ENCODE results near the gene WASHC2A.
"Not testable (repeated sequence)": the region's sequence is repeated elsewhere in the genome, so short reads cannot be mapped to it uniquely, and the experiment has no call there.

Gene WASHC2A, protein sequence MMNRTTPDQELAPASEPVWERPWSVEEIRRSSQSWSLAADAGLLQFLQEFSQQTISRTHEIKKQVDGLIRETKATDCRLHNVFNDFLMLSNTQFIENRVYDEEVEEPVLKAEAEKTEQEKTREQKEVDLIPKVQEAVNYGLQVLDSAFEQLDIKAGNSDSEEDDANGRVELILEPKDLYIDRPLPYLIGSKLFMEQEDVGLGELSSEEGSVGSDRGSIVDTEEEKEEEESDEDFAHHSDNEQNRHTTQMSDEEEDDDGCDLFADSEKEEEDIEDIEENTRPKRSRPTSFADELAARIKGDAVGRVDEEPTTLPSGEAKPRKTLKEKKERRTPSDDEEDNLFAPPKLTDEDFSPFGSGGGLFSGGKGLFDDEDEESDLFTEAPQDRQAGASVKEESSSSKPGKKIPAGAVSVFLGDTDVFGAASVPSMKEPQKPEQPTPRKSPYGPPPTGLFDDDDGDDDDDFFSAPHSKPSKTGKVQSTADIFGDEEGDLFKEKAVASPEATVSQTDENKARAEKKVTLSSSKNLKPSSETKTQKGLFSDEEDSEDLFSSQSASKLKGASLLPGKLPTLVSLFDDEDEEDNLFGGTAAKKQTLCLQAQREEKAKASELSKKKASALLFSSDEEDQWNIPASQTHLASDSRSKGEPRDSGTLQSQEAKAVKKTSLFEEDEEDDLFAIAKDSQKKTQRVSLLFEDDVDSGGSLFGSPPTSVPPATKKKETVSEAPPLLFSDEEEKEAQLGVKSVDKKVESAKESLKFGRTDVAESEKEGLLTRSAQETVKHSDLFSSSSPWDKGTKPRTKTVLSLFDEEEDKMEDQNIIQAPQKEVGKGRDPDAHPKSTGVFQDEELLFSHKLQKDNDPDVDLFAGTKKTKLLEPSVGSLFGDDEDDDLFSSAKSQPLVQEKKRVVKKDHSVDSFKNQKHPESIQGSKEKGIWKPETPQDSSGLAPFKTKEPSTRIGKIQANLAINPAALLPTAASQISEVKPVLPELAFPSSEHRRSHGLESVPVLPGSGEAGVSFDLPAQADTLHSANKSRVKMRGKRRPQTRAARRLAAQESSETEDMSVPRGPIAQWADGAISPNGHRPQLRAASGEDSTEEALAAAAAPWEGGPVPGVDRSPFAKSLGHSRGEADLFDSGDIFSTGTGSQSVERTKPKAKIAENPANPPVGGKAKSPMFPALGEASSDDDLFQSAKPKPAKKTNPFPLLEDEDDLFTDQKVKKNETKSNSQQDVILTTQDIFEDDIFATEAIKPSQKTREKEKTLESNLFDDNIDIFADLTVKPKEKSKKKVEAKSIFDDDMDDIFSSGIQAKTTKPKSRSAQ (N-terminal part only)

DNA sequence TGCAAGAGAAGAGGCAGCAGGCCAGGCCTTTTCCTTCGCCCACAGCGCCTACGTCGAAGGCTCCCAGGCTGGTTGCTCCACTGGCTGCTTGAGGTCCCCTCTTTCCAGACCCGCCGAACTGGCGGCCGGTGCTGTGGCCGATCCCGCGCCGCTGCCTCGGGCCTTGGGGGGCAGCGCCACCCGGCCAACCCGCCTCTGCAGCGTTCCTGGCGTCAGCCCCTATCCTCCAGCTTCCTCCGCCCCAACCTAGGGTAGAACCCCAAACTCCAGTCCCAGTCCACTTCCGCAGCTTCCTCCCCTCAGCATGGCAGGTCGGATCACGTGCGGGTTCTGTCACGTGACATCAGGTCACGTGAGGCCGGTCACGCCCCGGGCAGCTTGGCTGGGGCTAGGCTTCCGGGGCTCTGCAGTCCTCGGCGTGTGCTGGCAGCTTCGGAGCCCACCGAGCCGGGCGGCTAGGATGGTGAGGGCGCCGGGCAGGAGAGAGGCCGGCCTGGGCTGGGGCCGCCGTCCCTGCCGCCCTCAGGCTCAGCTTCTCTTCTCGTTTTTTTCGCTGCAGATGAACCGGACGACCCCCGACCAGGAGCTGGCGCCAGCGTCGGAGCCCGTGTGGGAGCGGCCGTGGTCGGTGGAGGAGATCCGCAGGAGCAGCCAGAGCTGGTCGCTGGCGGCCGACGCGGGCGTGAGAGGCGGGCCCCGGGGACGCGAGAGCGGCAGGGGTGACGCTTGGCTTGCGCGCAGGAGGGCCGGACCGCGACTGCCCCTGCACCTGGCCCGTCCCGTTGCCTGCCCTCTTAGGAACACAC is at the start of gene WASHC2A:
WASHC2A (plus strand) TSS at position 409 of the 806 bp plus-strand sequence; CDS start at position 461, 52 bp downstream.
- peak; percentile 92 for DNase-seq

DNA sequence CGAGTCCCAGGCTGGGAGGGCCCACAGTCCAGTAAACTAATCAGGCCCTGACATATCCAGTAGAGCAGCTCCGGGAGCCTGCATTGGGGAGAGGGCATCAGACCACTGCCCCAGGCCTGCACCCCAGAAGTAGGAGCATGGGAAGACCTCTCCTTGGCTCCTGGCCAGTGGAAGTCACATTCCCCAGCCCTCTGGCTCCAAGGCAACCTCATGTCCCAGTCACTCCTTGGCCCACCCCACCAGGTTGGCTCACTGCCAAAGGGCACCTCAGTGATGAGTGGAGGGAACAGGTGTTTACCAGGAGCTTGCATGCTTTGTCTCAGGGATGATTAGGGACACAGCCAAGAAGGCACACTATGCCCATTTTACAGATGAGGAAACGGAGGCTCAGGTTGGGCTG is 48.5 kb upstream of the WASHC2A start:
- DNase-seq = not testable (repeated sequence)

DNA sequence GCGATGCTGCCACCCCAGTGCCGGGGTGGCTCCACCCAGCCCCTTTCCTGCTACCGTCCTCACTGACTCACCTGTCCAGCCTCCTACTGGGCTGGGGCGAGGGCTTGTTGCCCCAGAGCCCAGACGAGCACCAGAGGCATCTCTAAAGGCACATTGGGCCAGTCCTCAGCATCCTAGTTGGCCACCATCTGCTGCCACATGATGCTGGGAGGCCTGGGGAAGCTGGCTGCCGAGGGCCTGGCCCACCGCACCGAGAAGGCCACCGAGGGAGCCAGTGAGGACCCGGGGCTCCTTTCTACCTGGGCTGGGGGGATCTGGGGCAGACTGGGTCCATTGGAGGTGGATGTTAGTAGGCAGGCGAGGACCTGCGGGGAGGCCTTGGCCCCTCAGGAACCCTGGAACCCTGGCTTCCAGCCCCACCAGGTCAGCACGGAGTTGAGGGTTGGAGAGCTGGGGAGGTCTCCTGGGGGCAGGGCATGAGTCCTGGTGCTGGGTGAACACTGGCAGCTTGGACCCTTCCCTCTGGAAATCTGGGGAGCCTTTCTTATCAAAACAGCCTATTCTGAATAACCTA is 47.2 kb upstream of the WASHC2A start:
- not testable (repeated sequence) for DNase-seq

DNA sequence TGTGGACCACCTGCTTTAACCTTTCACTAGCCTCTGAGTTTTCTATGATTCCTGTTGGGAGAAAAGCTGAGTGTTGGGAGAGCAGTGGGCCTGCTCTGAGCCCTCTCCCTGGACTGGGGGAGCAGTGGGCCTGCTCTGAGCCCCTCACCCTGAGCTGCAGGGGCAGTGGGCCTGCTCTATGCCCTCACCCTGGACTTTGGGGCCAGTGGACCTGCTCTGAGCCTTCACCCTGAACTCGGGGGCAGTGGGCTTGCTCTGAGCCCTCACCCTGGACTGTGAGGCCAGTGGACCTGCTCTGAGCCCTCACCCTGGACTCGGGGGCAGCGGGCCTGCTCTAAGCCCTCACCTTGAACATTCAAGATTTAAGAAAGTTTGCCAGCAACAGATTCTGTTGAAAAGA is 46.1 kb upstream of the WASHC2A start:
- DNase-seq = no peak

DNA sequence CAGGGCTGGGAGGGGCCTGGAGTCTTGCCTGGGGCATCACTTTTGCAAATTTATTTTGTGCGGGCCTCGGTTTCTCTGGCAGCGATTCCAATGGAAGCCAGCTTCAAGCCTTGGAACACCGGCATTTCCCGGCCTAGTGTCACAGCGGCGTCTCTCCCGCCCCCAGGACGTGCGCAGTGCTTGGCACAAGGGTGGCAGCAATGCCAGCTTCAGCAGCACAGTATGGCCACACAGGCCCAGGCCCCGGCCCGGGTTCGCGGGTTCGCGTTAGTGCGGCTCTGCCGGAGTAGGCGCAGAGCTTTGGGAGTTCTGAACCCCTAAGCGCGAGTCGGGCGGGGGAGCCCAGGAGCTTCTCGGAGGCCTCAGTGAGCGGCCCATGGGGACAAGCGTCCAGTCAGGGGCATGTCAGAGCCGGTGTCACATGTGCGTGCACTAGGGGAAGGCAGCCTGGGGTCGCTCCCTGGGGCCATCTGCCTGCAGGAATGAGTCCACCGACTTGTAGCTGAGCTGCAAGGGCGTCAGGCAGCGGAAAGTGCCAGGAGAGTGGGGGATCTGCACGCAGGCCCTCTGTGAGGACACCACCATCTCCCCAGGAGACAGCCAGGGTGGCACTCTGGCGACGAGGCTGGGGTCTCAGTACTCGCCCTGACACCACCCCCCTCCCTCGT is 42.9 kb upstream of the WASHC2A start:
- not testable (repeated sequence) for DNase-seq

DNA sequence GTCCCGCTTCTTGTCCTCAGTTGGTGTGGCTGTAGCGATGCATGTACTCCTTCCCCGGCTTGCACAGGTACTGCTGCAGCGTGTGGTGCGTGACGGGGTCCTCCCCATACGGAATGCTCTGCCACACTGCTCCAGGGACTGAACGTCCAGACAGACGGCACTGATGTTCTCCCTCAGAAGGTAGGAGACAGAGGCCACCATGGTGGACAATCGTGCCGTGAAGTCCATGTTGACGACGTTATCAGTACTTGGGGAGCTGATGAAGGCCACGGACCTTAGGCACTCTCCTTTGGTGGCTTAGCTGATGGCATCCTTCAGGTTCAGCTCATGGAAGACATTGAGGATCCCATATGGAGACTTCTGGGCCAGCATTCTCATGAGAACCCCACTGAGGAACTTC is 42.1 kb upstream of the WASHC2A start:
- no peak for DNase-seq

DNA sequence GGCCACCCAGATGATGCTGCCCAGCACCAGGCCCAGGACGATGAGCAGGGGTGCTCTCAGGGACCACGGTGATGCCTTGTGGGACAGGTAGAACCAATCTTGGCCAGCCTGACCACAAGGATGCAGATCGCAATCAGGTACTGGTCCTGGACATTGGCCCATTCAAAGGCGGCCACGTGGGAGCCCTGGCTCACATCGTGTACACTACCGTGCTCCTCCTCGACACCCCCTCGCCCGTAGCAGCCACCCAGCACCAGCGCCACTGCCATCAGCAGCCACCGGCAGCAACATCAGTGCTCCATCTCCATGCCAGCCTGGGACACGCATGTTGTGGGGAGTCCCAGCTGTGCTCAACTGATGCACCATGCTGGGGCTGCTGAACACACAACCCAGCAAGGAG is 40.6 kb upstream of the WASHC2A start:
- no peak for DNase-seq

DNA sequence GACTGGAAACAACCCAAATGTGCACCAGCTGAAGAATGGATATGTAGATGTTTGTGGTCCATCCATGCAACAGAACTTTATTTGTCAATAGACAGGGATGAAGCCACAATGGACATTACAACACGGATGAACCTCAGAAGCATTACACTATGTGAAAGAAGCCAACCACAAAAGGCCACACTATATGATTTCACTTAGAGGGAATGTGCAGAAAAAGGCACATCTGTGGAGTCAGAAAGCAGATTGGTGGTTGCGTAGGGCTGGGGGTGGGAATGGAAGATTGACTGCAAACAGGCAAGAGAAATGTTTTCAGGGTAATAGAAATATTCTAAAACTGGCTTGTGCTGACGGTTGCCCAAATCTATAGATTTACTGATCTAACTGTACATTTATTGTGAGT is 34.3 kb upstream of the WASHC2A start:
- no peak for DNase-seq

DNA sequence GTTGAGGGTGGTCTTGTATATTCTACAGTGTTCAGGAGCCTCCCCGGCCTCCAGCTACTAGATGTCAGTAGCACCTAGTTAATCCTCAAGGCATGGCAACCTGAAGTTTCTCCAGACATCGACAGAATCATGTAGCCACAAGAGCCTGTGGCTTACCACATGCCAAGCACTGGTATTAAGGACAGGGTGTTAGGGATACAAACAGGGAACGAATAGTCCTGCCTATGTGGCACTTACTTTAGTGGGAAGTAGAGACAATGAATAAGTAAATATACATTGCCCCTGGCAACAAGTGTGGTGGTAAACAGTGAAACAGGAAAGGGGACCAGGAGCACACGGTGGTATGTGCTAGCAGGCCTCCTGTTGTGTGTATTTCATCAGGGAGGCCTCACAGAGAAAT is 32.4 kb upstream of the WASHC2A start:
- not testable (repeated sequence) for DNase-seq

DNA sequence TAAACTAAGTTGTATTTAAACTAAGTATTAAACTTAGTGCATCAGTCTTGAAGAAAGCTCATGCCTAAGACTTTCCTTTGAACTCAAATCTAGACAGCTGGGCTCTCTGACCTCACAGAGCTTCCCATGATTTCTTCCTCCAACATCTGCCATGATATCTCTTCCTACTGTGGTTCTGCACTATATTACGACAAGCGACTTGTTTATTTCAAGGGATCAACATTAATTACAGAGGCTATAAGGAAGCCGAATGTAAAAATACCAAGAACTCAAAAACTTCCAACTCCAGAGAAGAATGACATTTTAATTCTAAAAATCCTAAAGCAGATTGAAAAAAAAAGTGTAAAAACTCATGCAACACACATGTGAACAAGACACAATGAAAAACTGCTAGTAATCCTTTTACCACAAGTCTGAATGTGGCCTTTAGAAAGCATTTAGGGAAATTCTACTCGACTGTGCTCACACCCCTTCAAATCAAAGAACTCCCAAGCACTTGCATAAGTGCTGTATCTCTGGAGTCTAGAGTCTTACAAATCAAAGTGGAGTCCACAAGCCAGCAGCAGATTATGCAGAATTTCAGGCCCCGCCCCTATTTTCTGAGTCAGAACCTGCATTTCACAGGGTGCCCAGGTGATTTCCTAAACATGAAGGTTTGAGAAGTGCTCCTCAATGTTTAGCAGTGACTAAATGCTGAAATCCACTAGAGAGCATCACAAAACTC is 22.7 kb upstream of the WASHC2A start:
- DNase-seq = no peak

DNA sequence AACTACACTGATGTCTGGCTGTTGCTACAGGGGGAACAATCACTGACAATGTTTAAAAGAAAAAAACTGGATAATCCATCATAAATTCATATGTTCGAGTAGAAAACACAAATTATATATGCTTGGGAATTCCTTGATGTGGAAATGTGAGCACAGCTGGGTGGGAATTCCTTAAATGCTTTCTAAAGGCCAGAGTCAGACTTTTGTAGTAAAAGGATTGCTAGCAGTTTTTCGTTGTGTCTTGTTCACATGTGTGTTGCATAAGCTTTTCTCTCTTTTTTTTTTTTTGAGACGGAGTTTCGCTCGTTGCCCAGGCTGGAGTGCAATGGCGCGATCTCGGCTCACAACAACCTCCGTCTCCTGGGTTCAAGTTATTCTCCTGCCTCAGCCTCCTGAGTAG is 21.3 kb upstream of the WASHC2A start:
- DNase-seq = not testable (repeated sequence)

DNA sequence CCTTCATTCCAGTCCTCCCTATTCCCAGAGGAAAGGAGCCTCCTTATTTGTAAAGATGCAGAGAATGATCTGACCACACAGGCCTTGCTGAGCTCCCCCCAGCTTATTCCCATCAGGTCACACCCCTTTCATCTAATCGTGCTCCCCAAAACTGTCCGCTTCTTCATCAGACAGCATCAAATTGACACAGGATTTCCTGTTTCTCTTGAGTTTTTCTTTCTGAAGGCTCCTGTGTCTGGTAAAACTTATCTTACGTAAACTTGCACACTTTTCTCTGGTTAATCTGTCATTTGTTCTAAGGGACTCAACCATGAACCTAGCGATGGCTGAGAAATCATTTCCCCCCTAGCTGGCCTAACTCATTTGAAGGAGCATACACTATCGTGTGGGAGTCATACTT is 20.2 kb upstream of the WASHC2A start:
- DNase-seq = not testable (repeated sequence)

DNA sequence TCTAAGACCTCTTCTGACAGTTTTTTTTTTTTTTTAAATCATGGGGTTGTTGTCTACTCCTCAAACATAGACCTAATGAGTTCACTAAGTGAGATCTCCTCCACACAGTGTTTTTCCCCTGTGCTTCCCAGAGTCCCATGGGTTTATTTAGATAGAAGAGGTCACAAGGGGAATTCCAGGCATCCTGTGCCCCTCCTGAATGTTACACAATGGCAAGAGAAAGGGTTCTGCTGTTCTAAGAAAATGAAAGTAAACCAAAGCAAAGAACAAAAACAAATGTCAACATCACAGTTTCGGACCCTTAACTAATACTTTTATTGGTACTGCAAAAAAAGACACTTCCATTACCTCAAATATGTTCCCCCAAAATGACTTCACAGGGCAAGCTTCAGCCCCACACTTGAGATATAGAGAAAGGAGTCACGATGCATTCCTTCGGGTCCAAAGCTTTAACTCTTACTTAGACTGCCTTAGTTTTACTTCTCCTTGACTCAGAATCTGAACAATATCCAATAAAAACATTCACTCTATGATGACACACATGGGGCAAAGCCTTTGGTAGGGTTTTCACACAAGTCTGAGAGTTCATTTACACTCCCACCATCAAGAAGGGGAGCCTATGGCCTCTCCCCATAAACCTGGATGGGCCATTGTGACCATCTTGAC is 15.6 kb upstream of the WASHC2A start:
- DNase-seq = not testable (repeated sequence)

DNA sequence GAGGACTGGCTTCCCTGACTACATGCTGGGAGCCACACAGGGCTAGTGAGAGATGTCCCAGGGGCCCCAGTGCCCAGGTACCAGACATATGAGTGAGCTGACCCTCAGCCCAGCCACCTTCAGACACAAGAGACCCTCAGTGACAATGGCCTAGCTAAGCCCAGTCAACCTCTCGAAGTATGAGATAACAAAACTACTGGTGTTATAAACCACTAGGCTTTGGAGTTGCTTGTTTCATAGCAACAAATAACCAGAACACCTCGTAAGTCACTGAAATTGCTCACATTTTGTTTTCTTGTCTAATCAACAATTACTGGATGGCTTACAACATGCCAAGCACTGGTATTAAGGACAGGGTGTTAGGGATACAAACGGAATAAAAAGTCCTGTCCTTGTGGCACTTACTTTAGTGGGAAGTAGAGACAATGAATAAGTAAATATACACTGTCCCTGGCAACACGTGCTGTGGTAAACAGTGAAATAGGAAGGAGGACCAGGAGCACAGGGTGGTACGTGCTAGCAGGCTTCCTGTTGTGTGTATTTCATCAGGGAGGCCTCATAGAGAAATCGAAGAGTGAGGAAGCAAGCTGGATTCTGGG is 14.9 kb upstream of the WASHC2A start:
- not testable (repeated sequence) for DNase-seq

DNA sequence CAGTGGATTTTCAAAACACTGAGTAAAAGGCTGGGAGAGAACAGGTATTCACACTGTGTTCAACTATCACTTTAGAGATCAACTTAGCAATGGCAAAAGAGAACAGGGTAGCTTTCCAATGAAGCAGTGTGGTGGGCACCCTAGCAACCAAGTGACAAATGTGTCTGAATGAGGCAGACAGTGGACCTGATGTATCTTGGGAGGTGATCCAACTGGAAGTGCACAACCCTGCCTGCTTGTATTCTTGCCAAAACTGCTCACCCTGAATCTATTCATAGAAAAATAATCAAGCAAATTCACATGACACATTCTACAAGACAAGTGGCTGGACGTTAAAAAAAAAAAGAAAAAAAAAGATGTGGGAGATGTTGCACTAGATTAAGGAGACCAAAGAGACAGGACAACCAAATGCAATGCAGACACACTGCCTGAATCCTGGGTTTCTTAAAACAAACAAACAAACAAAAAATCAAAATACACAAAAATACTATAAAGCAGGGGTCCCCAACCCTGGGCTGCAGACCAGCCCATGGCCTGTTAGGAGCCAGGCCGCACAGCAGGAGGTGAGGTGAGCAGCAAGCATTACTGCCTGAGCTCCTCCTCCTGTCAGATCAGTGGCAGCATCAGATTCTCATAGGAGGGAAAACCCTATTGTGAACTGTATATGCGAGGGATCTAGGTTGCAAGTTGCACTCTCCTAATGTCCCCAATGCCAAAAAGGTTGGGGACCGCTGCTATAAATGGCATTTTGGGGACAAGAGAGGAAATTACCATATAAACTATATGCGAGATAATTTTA is 12.1 kb upstream of the WASHC2A start:
- not testable (repeated sequence) for DNase-seq

DNA sequence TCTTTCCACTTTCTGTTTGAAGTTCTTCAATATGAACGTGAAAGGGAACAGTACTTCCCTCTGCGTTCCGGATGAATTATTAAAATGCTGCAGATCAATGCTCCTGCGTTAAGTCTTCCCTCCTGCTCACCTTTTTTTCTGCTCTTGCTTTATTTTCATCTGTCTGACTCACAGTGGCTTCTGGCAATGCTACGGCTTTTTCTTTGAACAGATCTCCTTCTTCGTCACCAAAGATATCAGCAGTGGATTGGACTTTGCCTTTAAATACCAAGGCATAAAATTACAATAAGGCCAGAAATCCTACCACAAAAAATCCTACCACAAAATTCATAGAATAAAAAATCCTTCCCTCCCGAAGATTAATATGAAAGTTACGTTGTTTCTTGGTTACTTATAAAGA is 11.1 kb upstream of the WASHC2A start:
- DNase-seq = not testable (repeated sequence)

DNA sequence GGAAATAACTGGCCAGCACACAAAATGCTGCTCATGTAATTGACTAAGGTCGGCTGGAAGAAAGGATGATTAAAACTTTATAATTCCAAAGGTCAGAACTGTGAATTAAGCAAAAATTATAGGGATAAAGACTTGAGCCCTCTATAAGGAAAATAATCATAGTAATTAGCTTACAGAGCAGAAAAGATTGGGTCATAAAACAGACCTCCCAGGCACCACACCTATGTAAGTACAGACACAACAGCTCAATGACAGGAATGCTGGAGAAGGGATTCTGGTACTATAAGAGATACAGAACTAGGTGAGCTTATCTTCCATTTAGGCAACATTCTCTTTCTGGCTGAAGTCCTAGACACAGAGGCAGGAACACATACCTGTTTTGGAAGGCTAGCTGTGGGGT is 9.0 kb upstream of the WASHC2A start:
- not testable (repeated sequence) for DNase-seq

DNA sequence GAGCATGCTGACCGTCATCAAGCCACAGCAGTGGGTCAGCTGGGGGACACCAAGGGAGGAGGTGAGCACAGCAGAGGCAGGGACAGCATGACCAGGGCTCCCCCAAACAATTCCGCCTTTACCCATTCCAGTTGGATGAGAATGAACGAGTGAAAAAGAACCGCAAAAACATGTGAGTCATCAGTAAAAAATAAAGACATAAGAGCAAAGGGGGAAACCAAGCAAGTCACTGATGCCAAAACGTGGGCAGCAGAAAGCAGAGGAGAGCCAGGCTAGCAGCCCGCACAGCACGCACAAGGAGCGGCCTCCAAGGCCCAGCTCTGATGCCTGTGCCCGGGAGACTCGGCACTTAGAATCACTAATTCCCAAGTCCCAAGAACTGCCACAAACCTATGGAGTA is 7.8 kb upstream of the WASHC2A start:
- not testable (repeated sequence) for DNase-seq

Measured in activated CD8-positive, alpha-beta memory T cell treated with anti-CD3 and anti-CD28 coated beads for 24 hours (primary cell).